ENCODE results near the gene LPA. TPM values are rescaled to one million over a fixed set of nuclear protein-coding genes. Genes with fewer than 3 reads are reported as not detected.
"Not testable (repeated sequence)": the region's sequence is repeated elsewhere in the genome, so short reads cannot be mapped to it uniquely, and the experiment has no call there.

LPA gene, protein sequence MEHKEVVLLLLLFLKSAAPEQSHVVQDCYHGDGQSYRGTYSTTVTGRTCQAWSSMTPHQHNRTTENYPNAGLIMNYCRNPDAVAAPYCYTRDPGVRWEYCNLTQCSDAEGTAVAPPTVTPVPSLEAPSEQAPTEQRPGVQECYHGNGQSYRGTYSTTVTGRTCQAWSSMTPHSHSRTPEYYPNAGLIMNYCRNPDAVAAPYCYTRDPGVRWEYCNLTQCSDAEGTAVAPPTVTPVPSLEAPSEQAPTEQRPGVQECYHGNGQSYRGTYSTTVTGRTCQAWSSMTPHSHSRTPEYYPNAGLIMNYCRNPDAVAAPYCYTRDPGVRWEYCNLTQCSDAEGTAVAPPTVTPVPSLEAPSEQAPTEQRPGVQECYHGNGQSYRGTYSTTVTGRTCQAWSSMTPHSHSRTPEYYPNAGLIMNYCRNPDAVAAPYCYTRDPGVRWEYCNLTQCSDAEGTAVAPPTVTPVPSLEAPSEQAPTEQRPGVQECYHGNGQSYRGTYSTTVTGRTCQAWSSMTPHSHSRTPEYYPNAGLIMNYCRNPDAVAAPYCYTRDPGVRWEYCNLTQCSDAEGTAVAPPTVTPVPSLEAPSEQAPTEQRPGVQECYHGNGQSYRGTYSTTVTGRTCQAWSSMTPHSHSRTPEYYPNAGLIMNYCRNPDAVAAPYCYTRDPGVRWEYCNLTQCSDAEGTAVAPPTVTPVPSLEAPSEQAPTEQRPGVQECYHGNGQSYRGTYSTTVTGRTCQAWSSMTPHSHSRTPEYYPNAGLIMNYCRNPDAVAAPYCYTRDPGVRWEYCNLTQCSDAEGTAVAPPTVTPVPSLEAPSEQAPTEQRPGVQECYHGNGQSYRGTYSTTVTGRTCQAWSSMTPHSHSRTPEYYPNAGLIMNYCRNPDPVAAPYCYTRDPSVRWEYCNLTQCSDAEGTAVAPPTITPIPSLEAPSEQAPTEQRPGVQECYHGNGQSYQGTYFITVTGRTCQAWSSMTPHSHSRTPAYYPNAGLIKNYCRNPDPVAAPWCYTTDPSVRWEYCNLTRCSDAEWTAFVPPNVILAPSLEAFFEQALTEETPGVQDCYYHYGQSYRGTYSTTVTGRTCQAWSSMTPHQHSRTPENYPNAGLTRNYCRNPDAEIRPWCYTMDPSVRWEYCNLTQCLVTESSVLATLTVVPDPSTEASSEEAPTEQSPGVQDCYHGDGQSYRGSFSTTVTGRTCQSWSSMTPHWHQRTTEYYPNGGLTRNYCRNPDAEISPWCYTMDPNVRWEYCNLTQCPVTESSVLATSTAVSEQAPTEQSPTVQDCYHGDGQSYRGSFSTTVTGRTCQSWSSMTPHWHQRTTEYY (N-terminal part only)
- polyA plus RNA-seq (ENCODE audit: insufficient read length in 3 of 3), result under 1 TPM; 0.19 to 0.21 (median 0.19) TPM
- long read RNA-seq, donor 1, result 0 reads
- long read RNA-seq, donor 2, result 0 reads
- long read RNA-seq, donor 3, partial matches to known transcripts, result 20 of 20 reads
- long read RNA-seq, donor 3, other reads (novel, unspliced or antisense), result 0 of 20 reads
- long read RNA-seq, donor 4, result 0 reads
- long read RNA-seq, donor 5, result 0 reads
- long read RNA-seq, donor 6, result 0 reads
- long read RNA-seq, donor 7, partial matches to known transcripts, result 8 of 8 reads
- long read RNA-seq, donor 7, other reads (novel, unspliced or antisense), result 0 of 8 reads
- long read RNA-seq, donor 8, result 0 reads
- long read RNA-seq, donor 9, result 0 reads
- long read RNA-seq, donor 10, result 0 reads
- long read RNA-seq, donor 11, result 0 reads
- long read RNA-seq, donor 12, result 0 reads
- long read RNA-seq, donor 13, result 0 reads
- long read RNA-seq, donor 14, result 0 reads
- long read RNA-seq, donor 15, result 0 reads
- long read RNA-seq, donor 16, partial matches to known transcripts, result 21 of 21 reads
- long read RNA-seq, donor 16, other reads (novel, unspliced or antisense), result 0 of 21 reads

GRCh38 chr6:160664198-160664597 is at the start of gene LPA:
LPA (minus strand) TSS chr6:160664275; CDS start chr6:160664214, 61 bp downstream.
- not testable (repeated sequence) for DNase-seq (ENCODE audit: extremely low read depth in 1 of 11, low read depth in 9 of 11, low spot score in 4 of 11)

DNA sequence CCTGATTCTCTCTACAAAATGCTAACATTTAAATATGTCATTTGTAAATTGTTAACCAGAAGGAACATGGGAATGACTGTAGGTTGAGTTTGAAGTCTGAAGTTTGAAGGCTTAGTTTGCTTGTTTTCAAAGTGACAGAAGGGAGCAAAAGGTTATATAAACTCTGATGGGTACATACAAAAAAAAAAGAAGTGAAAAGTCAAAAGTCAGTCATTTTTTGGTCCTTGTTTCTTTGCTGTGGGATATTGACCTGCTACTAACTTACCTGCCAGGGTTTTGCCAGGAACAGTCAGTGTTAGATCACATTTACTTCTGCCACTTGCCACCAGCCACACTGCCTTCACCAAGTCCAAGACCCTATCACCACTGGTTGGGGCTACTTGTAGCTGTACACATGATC is 44.9 kb upstream of the LPA start:
- DNase-seq (ENCODE audit: extremely low read depth in 1 of 11, low read depth in 9 of 11, low spot score in 4 of 11), result not testable (repeated sequence)

- DNase-seq (ENCODE audit: extremely low read depth in 1 of 11, low read depth in 9 of 11, low spot score in 4 of 11), result not testable (repeated sequence)
Measured at GRCh38 chr6:160704688-160705087, 40.6 kb upstream of the LPA start.

DNA sequence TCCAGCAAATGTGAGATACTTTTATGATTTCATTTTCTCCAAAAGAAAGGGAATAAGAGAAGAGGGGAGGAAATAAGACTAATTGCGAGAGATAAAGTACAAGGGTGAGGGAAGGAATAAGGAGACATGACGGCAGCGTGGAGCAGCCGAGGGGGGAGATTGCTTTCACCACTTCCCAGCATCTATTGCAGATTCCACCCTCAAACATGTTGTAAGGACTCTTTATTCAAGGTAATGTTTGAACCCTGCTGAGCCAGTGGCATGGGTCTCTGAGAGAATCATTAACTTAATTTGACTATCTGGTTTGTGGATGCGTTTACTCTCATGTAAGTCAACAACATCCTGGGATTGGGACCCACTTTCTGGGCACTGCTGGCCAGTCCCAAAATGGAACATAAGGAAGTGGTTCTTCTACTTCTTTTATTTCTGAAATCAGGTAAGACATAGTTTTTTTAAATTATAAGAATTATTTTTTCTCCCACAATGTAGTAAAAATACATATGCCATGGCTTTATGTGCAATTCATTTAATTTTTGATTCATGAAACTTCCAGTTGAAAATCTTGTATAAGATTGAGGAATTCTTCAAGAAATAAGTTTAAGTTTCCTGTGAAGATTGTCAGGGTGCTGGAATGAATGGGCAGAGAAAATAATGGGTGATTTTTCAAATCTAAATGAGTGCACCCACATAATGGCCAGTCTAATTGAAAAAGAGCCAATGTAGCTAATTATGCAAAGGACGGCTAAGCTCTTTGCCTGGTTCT is 38.0 kb upstream of the LPA start, which contains the start of gene PLG:
PLG (plus strand) TSS at position 327 of the 763 bp plus-strand sequence; CDS start at position 388, 61 bp downstream.
- not testable (repeated sequence) for DNase-seq (ENCODE audit: extremely low read depth in 1 of 11, low read depth in 9 of 11, low spot score in 4 of 11)

GRCh38 chr6:160697826-160698225 is 33.8 kb upstream of the LPA start:
- no peak for DNase-seq (ENCODE audit: extremely low read depth in 1 of 11, low read depth in 9 of 11, low spot score in 4 of 11)

DNA sequence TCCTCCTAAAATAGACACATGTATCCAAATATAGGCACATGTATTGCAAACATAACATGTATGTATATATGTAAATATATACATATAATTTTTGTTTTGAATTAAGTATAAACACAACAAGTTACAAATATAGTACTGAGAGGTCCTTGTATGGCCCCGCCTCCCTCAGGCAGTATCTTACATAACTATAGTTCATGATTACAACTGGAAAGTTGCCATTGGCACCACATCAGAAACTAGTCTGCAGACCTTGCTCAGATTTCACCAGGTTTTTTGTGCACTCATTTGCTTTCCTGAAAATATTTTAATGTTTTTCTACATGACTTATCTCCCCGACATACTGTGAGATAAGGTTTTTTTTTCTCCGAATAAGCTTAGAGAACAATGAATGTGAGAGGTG is 32.8 kb upstream of the LPA start:
- not testable (repeated sequence) for DNase-seq (ENCODE audit: extremely low read depth in 1 of 11, low read depth in 9 of 11, low spot score in 4 of 11)

DNA sequence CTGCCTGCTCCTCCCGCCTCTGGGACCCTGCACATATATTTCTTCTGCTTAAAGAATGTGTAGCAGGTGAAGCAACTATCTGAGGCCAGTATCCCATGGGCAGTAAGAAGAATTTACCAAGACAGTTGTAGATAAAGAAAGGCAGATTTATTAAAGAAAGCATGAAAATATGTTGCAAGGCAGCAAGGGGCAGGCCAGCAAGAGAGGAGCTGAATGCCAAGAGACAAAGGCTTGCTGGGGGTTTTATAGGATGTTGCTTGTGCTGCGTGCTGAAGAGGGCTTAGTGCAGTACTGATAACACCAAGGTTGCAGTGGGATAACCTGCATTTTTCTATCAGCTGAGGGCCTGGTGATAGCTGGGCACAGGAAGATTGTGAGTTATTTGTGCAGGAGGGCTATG is 31.5 kb upstream of the LPA start:
- not testable (repeated sequence) for DNase-seq (ENCODE audit: extremely low read depth in 1 of 11, low read depth in 9 of 11, low spot score in 4 of 11)

DNA sequence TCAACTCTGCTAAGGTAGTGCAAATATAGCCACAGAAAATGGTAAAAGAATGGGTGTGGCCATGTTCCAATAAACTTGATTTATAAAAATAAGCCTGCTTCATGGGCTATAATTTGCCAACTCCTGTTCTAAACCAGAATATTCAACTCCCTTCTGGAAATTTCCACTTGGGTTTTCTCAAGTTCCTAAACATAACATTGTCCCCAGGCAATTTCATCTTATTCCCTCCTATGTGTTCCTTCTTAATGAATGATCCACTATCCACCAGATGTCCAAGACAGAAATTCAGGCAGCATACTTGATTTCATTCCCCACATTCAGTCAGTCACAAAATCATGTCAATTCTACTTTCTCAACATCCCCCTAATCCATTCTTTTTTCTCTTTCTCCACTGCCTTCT is 30.9 kb upstream of the LPA start:
- not testable (repeated sequence) for DNase-seq (ENCODE audit: extremely low read depth in 1 of 11, low read depth in 9 of 11, low spot score in 4 of 11)

DNA sequence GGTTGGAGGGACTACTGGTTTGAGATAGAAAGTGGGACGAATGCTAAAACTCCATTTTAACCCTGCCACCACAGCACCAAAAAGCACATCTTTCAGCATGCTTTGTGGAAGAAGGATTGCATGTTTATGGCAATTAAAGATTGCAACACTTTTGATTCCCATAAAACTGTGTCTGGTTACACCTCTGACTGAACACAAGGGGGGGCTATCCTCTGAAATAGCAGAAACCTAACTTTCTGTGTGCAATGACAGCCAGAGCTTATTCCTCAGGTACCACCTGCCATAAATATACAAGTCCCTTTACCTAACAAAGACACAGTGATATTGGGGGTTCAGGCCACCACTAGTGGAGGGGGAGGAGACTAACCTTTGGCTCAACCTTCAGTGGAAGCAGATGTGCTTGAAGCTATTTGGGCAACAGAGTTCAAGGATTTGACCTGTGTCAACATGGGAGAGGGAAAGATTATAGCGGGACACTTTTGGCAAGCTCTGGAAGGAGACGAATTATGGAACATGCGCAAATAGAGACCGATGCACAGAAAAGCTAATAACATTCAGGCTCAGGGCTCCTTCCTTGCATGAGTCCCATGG is 28.4 kb upstream of the LPA start:
- DNase-seq (ENCODE audit: extremely low read depth in 1 of 11, low read depth in 9 of 11, low spot score in 4 of 11), result no peak

DNA sequence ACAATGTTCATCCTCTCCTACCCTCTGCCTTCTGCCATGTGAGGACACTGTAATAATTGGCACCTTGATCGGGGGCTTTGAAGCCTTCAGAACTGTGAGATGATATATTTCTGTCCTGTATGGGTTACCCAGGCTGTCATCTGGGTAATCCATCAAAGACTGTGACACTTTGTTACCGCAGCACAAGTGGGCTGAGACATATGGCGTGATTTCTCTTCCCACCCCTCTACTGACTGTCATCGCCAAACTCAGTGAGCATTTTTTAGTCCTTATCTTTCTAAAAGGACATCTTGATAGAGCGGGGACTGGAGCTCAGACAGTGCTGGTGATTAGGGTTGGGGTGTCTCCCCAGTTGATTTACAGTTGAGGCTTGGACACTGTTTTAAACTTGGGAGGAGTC is 27.5 kb upstream of the LPA start:
- DNase-seq (ENCODE audit: extremely low read depth in 1 of 11, low read depth in 9 of 11, low spot score in 4 of 11), result no peak

GRCh38 chr6:160690458-160690857 is 26.4 kb upstream of the LPA start:
- DNase-seq (ENCODE audit: extremely low read depth in 1 of 11, low read depth in 9 of 11, low spot score in 4 of 11), result no peak

DNA sequence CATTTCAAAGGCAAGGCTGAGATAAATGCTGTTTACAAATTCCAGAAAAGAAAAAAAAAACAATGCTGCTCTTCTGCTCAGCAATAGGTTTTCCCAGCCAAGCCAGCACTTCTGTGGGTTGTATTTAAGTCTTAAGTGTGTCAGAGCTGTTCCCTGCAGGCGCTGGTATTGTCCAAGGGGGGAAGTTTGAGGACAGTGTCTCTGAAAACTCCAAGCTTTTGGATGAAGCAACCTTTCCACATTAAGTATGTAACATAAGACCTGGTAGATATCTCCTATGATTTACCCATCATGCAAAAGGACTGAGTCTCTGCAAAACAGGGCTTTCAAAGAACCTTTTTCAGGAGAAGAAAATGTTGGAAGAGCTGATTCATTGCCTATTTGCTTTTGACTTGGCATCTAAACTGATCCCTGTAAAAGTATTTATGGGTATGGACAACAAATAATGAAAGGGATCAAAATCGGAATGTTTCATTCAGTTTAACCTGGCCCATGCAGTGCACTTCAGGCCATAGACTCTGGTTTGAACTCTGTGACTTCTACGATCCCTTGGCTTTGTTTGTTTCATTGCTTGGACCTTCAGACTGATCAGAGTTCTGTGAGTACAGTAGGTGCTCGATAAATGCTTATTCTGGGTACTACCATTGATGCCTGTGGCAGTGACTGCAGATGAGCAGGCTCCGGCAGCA is 21.8 kb upstream of the LPA start:
- DNase-seq (ENCODE audit: extremely low read depth in 1 of 11, low read depth in 9 of 11, low spot score in 4 of 11), result no peak

GRCh38 chr6:160685101-160685761 is 21.2 kb upstream of the LPA start:
- DNase-seq (ENCODE audit: extremely low read depth in 1 of 11, low read depth in 9 of 11, low spot score in 4 of 11), result not testable (repeated sequence)

DNA sequence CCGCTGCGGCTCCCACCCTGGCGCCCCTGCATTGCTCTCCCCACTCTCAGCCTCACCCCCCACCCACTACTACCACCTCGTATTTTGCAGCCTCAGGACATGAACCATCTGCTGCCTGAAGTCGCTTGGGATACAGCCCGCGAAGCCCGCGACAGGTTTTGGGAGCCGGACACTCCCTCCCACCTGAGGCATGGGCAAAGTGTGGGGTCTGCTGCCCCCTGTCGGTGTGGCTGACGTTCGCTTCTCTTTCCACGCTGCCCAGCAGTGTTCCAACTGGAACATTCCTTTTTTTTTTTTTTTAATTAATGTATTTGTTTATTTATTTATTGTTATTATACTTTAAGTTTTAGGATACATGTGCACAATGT is 15.3 kb upstream of the LPA start:
- peak in 7 of 11 donors; percentile 8 to 28 (median 17) for DNase-seq (ENCODE audit: extremely low read depth in 1 of 11, low read depth in 9 of 11, low spot score in 4 of 11)

GRCh38 chr6:160678744-160679401 is 14.8 kb upstream of the LPA start:
- DNase-seq (ENCODE audit: extremely low read depth in 1 of 11, low read depth in 9 of 11, low spot score in 4 of 11), result peak in 3 of 11 donors; percentile 0 to 4 (median 2)
